GM06990 (cell line): ENCODE data around the gene IL1RL2.

Experiments
- DNase-seq: peaks from one replicate; pipeline ENCODE4 v3.0.0-alpha.2; 2011; ENCODE audit not compliant: insufficient read length; ENCODE audit errors: extremely low read depth
- H3K27me3 ChIP-seq: replicated peaks from 2 replicates; pipeline ENCODE4 v1.6.0; 2011; ENCODE audit warnings: low read length; ENCODE audit not compliant: control insufficient read depth, insufficient read depth
- H3K36me3 ChIP-seq: 2 replicates; pipeline ENCODE4 v1.5.1; 2011; ENCODE audit warnings: low read length; ENCODE audit not compliant: control insufficient read depth, insufficient read depth
- H3K4me3 ChIP-seq: replicated peaks from 2 replicates; pipeline ENCODE4 v1.5.1; 2011; ENCODE audit warnings: low read depth, mild to moderate bottlenecking, control low read depth, low read length
- TF ChIP-seq, protein P1 (sequence below): IDR thresholded peaks from 2 replicates; pipeline ENCODE4 v1.5.1; 2011; ENCODE audit warnings: low read length, control low read depth, mild to moderate bottlenecking, inconsistent platforms; ENCODE audit not compliant: insufficient read depth, poor library complexity, severe bottlenecking

Gene IL1RL2

DNA sequence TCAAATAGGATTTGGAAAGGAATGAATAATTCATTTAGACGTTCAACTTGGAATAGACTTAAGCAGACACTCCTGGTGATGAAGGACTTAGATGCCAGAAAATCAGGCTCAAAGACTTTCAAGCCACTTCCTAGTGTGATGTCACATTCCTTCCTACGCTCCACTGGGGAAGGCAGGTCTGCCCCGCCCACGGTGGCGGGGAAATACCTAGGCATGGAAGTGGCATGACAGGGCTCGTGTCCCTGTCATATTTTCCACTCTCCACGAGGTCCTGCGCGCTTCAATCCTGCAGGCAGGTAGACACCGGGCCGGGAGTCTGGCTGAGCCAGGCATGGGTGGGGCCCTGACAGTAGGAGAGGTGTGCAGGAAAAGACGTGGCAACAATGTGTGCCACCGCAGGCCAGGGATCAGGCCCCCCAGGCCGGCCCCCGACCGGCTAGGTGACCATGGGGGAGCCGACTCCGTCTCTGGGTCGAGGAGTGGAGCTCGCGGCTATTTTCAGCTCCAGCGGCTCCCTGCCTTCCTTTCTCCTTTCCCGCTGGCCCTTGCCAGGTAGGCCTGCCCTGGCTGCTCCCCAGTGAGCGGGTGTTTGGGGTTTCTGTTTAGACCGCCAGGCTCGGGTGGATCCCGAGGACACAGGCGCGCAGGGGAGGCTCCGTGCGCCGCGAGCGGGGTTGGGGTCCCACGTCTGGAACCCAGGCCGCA lies at the start of gene IL1RL2:
IL1RL2 (plus strand) TSS at position 233 of the 705 bp plus-strand sequence. CDS start 845 bp downstream, outside the sequence.
- H3K27me3 ChIP-seq: no peaks in the 10 kb centered on the region
- TF ChIP-seq, protein P1, sequence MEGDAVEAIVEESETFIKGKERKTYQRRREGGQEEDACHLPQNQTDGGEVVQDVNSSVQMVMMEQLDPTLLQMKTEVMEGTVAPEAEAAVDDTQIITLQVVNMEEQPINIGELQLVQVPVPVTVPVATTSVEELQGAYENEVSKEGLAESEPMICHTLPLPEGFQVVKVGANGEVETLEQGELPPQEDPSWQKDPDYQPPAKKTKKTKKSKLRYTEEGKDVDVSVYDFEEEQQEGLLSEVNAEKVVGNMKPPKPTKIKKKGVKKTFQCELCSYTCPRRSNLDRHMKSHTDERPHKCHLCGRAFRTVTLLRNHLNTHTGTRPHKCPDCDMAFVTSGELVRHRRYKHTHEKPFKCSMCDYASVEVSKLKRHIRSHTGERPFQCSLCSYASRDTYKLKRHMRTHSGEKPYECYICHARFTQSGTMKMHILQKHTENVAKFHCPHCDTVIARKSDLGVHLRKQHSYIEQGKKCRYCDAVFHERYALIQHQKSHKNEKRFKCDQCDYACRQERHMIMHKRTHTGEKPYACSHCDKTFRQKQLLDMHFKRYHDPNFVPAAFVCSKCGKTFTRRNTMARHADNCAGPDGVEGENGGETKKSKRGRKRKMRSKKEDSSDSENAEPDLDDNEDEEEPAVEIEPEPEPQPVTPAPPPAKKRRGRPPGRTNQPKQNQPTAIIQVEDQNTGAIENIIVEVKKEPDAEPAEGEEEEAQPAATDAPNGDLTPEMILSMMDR: no peak
- H3K4me3 ChIP-seq: no peak within 1 kb of the TSS
- no peaks in the 10 kb centered on the region for H3K36me3 ChIP-seq
- DNase-seq: no peak

DNA sequence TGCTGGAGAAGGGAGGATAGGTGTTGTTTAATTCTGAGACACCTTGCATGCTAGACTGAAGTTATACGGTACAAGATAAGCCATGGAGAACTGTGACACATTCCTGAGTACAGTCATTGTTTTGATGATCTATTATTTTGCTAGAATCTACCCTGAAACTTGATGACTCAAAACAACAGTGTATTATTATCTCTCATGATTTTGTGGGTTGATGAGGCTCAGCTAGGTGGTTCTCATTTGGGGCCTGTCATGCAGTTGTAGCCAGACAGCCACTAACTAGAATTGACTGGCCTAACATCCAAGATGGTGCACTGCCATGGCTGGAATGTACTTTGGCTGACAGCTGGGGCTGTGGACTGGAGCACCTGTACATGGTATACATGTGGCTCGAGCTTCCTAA lies 49.7 kb upstream of the IL1RL2 start:
- TF ChIP-seq, protein P1: no peak
- no peak for DNase-seq
- Histone ChIP-seq H3K4me3 (no peak overlapping the region), H3K36me3 (no peaks in the 10 kb centered on the region), H3K27me3 (no peaks in the 10 kb centered on the region)

DNA sequence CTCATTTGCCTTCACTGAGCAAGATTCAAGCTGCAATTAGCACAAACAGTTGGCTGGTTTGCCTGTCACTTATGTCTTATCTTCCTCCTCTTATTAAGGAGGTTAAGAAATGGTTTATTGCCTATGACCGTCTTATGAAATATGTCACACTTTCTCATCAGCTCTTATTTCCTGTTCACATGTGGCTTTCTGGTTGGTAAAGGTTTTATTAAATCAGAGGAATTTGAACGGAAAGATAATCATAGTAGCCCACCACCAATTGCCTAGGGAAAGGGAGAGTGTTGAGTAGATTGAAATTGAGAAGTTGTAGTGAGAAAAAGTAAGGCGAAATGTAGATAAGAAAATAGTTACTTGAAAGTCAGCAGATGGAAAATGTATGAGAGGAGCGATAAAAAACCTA lies 48.5 kb upstream of the IL1RL2 start:
- TF ChIP-seq, protein P1: no peak
- Histone ChIP-seq H3K27me3 (no peaks in the 10 kb centered on the region), H3K4me3 (no peak overlapping the region), H3K36me3 (no peaks in the 10 kb centered on the region)
- no peak for DNase-seq

DNA sequence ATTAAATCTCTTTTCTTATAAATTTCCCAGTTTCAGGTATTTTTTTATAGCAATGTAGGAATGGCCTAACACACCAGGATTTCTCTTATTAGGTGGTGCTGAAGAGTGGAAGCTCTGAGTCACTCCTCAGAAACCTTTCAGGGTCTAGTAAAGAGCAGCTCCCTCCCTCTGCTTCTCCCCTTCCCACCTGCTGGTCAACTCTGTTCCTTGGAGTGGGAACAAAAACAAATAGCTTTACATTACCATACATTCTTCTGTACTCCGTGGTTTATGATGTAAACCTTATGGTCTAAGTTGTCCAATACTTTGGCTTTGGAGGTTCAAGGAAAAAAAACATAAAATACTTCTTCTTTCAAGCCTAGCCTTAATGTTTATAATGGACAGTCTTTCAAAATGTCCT lies 47.0 kb upstream of the IL1RL2 start:
- TF ChIP-seq, protein P1: no peak
- Histone ChIP-seq H3K36me3 (no peaks in the 10 kb centered on the region), H3K27me3 (no peaks in the 10 kb centered on the region), H3K4me3 (no peak overlapping the region)
- DNase-seq: no peak

DNA sequence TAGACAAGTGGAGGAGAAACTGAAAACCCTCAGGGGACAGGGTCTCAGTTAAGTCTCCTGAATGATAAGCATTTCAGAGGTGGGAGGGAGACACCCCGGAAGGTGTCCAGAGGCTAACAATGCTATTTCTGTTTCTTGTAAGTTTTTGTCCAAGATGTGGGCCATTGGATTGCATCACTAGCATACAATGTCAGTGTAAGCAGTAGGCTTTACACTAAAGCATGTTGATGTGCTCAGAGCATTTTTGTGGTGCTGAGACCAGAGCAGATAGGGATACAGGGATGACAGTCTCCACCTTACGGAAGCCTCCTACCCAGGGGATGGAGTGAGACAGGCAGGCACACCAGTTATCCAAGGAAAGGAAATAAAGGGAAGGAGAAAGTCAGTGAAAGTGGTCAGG lies 46.4 kb upstream of the IL1RL2 start:
- Histone ChIP-seq H3K36me3 (no peaks in the 10 kb centered on the region), H3K4me3 (no peak overlapping the region), H3K27me3 (no peaks in the 10 kb centered on the region)
- TF ChIP-seq, protein P1: no peak
- no peak for DNase-seq
